ENCODE data around the gene KIF11. TPM values are rescaled to one million over a fixed set of nuclear protein-coding genes. Genes with fewer than 3 reads are reported as not detected.
"Not testable (repeated sequence)": the region's sequence is repeated elsewhere in the genome, so short reads cannot be mapped to it uniquely, and the experiment has no call there.

The KIF11 gene
- total RNA-seq, 2 donors from 2014 or later, result 54.2 to 64.1 TPM

- Mint-ChIP-seq H3K36me3 (ENCODE audit: low read depth) (peaks cover 73% of the 10 kb centered on the region), H3K27me3 (no peaks in the 10 kb centered on the region), H3K4me1 (no peaks in the 10 kb centered on the region), H3K27ac (no peak overlapping the region), H3K4me3 (no peak overlapping the region), H3K9me3 (no peaks in the 10 kb centered on the region)
- no peak for ATAC-seq (replicated peaks)
These were observed 35.0 kb downstream of the KIF11 start for GRCh38 chr10:92627845-92628480.

GRCh38 chr10:92629945-92630344 is 37.0 kb downstream of the KIF11 start:
- Mint-ChIP-seq H3K4me3 (no peak overlapping the region), H3K27me3 (no peaks in the 10 kb centered on the region), H3K36me3 (ENCODE audit: low read depth) (peaks cover 68% of the 10 kb centered on the region), H3K27ac (no peak overlapping the region), H3K4me1 (no peaks in the 10 kb centered on the region), H3K9me3 (no peaks in the 10 kb centered on the region)
- ATAC-seq (replicated peaks), result no peak

GRCh38 chr10:92638037-92638436 is 45.1 kb downstream of the KIF11 start:
- no peaks in the 10 kb centered on the region for H3K9me3 Mint-ChIP-seq
- H3K36me3 Mint-ChIP-seq (ENCODE audit: low read depth), result peaks cover 34% of the 10 kb centered on the region
- H3K4me3 Mint-ChIP-seq, result no peak overlapping the region
- no peak for ATAC-seq (replicated peaks)
- no peaks in the 10 kb centered on the region for H3K27me3 Mint-ChIP-seq
- no peaks in the 10 kb centered on the region for H3K4me1 Mint-ChIP-seq
- H3K27ac Mint-ChIP-seq, result no peak overlapping the region

GRCh38 chr10:92640107-92640506 is 47.2 kb downstream of the KIF11 start:
- Mint-ChIP-seq H3K9me3 (no peaks in the 10 kb centered on the region), H3K36me3 (ENCODE audit: low read depth) (peaks cover 34% of the 10 kb centered on the region), H3K27me3 (no peaks in the 10 kb centered on the region), H3K27ac (no peak overlapping the region), H3K4me1 (no peaks in the 10 kb centered on the region), H3K4me3 (no peak overlapping the region)
- ATAC-seq (replicated peaks), result no peak

- H3K4me3 Mint-ChIP-seq, result no peak overlapping the region
- no peaks in the 10 kb centered on the region for H3K4me1 Mint-ChIP-seq
- no peak overlapping the region for H3K27ac Mint-ChIP-seq
- no peaks in the 10 kb centered on the region for H3K9me3 Mint-ChIP-seq
- H3K36me3 Mint-ChIP-seq (ENCODE audit: low read depth), result peaks cover 36% of the 10 kb centered on the region
- no peaks in the 10 kb centered on the region for H3K27me3 Mint-ChIP-seq
- ATAC-seq (replicated peaks), result no peak
These were observed 48.6 kb downstream of the KIF11 start for GRCh38 chr10:92641492-92641891.

GRCh38 chr10:92644921-92645320 is 52.0 kb downstream of the KIF11 start:
- no peak overlapping the region for H3K27ac Mint-ChIP-seq
- no peak for ATAC-seq (replicated peaks)
- no peaks in the 10 kb centered on the region for H3K27me3 Mint-ChIP-seq
- H3K9me3 Mint-ChIP-seq, result no peaks in the 10 kb centered on the region
- peaks cover 55% of the 10 kb centered on the region for H3K36me3 Mint-ChIP-seq (ENCODE audit: low read depth)
- no peaks in the 10 kb centered on the region for H3K4me1 Mint-ChIP-seq
- H3K4me3 Mint-ChIP-seq, result no peak overlapping the region

- not testable (repeated sequence) for H3K27me3 Mint-ChIP-seq; H3K4me3 Mint-ChIP-seq; H3K27ac Mint-ChIP-seq; H3K9me3 Mint-ChIP-seq; ATAC-seq (replicated peaks); H3K4me1 Mint-ChIP-seq
- peaks cover 84% of the 10 kb centered on the region for H3K36me3 Mint-ChIP-seq (ENCODE audit: low read depth)
These were observed 57.9 kb downstream of the KIF11 start for GRCh38 chr10:92650864-92651263.

GRCh38 chr10:92655426-92655825 is 62.5 kb downstream of the KIF11 start:
- Mint-ChIP-seq H3K36me3 (ENCODE audit: low read depth) (peaks cover 48% of the 10 kb centered on the region), H3K27me3 (no peaks in the 10 kb centered on the region), H3K4me1 (no peaks in the 10 kb centered on the region), H3K9me3 (no peaks in the 10 kb centered on the region), H3K4me3 (no peak overlapping the region), H3K27ac (no peak overlapping the region)
- no peak for ATAC-seq (replicated peaks)

- H3K27ac Mint-ChIP-seq, result no peak overlapping the region
- no peaks in the 10 kb centered on the region for H3K4me1 Mint-ChIP-seq
- H3K9me3 Mint-ChIP-seq, result peaks cover 3% of the 10 kb centered on the region
- peaks cover 38% of the 10 kb centered on the region for H3K36me3 Mint-ChIP-seq (ENCODE audit: low read depth)
- H3K4me3 Mint-ChIP-seq, result no peak overlapping the region
- ATAC-seq (replicated peaks), result no peak
- H3K27me3 Mint-ChIP-seq, result no peaks in the 10 kb centered on the region
These were observed 63.5 kb downstream of the KIF11 start for GRCh38 chr10:92656266-92656961.

- Mint-ChIP-seq H3K27me3 (no peaks in the 10 kb centered on the region), H3K4me1 (no peaks in the 10 kb centered on the region), H3K36me3 (ENCODE audit: low read depth) (peaks cover 33% of the 10 kb centered on the region), H3K4me3 (no peak overlapping the region), H3K27ac (no peak overlapping the region), H3K9me3 (peaks cover 3% of the 10 kb centered on the region)
- no peak for ATAC-seq (replicated peaks)
These were observed 64.1 kb downstream of the KIF11 start for GRCh38 chr10:92657024-92657423.

GRCh38 chr10:92662848-92663247 is 69.9 kb downstream of the KIF11 start:
- ATAC-seq (replicated peaks), result no peak
- H3K27ac Mint-ChIP-seq, result no peak overlapping the region
- no peaks in the 10 kb centered on the region for H3K4me1 Mint-ChIP-seq
- no peaks in the 10 kb centered on the region for H3K36me3 Mint-ChIP-seq (ENCODE audit: low read depth)
- no peak overlapping the region for H3K4me3 Mint-ChIP-seq
- no peaks in the 10 kb centered on the region for H3K27me3 Mint-ChIP-seq
- peaks cover 11% of the 10 kb centered on the region for H3K9me3 Mint-ChIP-seq

GRCh38 chr10:92664322-92664721 is 71.4 kb downstream of the KIF11 start:
- ATAC-seq (replicated peaks), result no peak
- Mint-ChIP-seq H3K4me1 (no peaks in the 10 kb centered on the region), H3K9me3 (peaks cover 11% of the 10 kb centered on the region), H3K27me3 (no peaks in the 10 kb centered on the region), H3K27ac (no peak overlapping the region), H3K4me3 (no peak overlapping the region), H3K36me3 (ENCODE audit: low read depth) (no peaks in the 10 kb centered on the region)

GRCh38 chr10:92667078-92667477 is 74.1 kb downstream of the KIF11 start:
- peaks cover 8% of the 10 kb centered on the region for H3K9me3 Mint-ChIP-seq
- H3K36me3 Mint-ChIP-seq (ENCODE audit: low read depth), result no peaks in the 10 kb centered on the region
- no peak overlapping the region for H3K4me3 Mint-ChIP-seq
- no peaks in the 10 kb centered on the region for H3K27me3 Mint-ChIP-seq
- no peak overlapping the region for H3K27ac Mint-ChIP-seq
- no peaks in the 10 kb centered on the region for H3K4me1 Mint-ChIP-seq
- no peak for ATAC-seq (replicated peaks)

GRCh38 chr10:92677708-92678107 is 84.8 kb downstream of the KIF11 start:
- H3K9me3 Mint-ChIP-seq, result no peaks in the 10 kb centered on the region
- H3K27ac Mint-ChIP-seq, result no peak overlapping the region
- no peaks in the 10 kb centered on the region for H3K27me3 Mint-ChIP-seq
- no peaks in the 10 kb centered on the region for H3K4me1 Mint-ChIP-seq
- ATAC-seq (replicated peaks), result no peak
- no peaks in the 10 kb centered on the region for H3K36me3 Mint-ChIP-seq (ENCODE audit: low read depth)
- no peak overlapping the region for H3K4me3 Mint-ChIP-seq

- Mint-ChIP-seq H3K36me3 (ENCODE audit: low read depth) (no peaks in the 10 kb centered on the region), H3K9me3 (no peaks in the 10 kb centered on the region), H3K4me3 (no peak overlapping the region), H3K27me3 (no peaks in the 10 kb centered on the region), H3K27ac (no peak overlapping the region), H3K4me1 (no peaks in the 10 kb centered on the region)
- ATAC-seq (replicated peaks), result no peak
These were observed 85.3 kb downstream of the KIF11 start for GRCh38 chr10:92678206-92678605.
